Measurements from ENCODE around the gene MAP2.

GRCh38 chr2:209458008-209458979 is 34.4 kb downstream of the MAP2 start:
- TF ChIP-seq CTCF (IDR thresholded peaks at IDR 0.05; ENCODE audit: extremely low read depth in 1 of 2, insufficient read depth in 1 of 2, low read depth in 1 of 2, low read length in 2 of 2) (no peak), POLR2A (IDR thresholded peaks at IDR 0.05; ENCODE audit: low read depth, low read length) (no peak), MYC (IDR thresholded peaks at IDR 0.05; ENCODE audit: low read depth, low read length) (no peak), POLR2AphosphoS5 (IDR thresholded peaks at IDR 0.05; ENCODE audit: insufficient read depth, low read depth, low read length) (no peak), EZH2 (IDR thresholded peaks at IDR 0.05; ENCODE audit: borderline replicate concordance, low read depth, low read length, severe bottlenecking) (no peak), FOS (IDR thresholded peaks at IDR 0.05; ENCODE audit: borderline replicate concordance, insufficient read depth, low read length) (no peak), MAX (IDR thresholded peaks at IDR 0.05; ENCODE audit: insufficient read depth, insufficient read length) (no peak), JUN (IDR thresholded peaks at IDR 0.05; ENCODE audit: borderline replicate concordance, insufficient read depth, insufficient read length, low read depth) (no peak), GATA2 (IDR thresholded peaks at IDR 0.05; ENCODE audit: insufficient read depth, insufficient read length, low read depth, low read length) (no peak)

Measured in endothelial cell of umbilical vein (primary cell).